ENCODE measurements around the gene NCK1.
"Not testable (repeated sequence)": the region's sequence is repeated elsewhere in the genome, so short reads cannot be mapped to it uniquely, and the experiment has no call there.

Gene NCK1

DNA sequence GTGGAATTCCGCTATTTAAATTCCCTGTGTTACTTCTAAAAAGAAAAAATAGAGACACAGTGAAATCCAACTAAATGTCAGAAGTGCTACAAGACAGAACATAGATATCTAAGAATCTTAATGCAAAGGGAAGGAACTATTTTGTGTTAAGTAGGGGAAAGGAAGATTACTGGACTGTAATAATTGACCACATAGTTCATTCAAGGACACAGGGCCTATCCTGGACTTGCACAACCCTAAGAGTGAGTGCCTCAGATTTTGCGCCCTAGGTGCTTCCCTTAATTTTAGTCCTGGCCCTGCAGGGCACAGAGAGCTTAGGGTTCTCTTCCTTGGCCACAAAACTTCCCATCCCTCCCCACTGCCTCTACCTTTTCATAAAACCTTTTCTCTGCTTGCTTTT lies 92.2 kb downstream of the NCK1 start:
- no peak for DNase-seq

DNA sequence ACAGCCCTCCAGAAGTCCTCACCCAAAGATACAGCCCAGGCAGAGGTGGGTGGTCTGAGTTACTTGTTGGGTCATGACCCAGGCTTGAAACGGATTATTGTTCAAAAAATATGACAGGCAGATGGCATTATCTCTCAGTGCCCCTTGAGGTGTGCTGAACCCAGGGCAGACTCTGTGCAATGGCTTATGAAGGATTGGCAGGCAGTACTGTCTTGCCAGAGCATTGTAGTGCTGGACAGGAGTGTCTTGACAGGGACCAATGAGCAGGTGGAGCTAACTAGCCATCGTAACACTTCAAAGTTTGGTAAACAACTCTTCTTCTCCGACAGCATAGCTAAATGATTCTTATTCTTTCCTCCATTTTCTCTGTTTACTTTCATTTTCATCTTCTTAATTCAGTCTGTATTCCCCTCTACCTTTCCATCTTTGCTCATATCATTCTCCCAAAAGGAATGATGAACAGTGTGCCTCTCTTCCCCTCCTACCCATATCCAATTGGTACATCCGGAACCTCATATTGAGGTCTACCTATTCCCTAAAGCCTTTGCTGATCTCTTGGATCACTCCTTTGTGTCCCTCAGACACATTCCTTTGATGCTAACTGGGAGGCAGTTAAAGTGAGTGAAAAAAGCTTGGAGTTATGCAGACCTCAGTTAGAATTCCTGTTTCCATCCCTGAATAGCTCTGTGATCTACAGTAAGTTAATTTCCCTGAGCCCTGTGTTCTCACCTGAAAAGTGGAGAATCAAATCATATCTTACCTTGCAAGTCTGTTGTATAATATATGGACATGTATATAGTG lies 93.2 kb downstream of the NCK1 start:
- no peak for DNase-seq

DNA sequence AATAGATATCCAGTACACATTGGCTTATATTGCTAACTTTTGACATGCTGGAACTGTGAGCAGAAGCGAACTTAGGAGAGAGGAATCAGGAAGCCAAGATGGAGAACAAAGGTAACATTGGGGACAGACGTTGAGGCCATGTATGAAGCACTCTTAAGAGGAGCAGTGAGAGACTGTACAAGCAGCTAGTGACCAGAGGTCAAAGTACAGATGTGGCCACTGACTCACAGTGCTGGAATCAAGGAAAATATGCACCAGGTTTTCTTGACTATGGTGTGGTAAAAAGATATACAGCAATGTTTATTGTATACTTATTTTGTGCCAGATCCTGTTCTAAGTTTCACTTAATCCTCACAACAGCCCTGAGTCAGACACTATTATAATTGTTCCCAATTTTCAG lies 93.8 kb downstream of the NCK1 start:
- no peak for DNase-seq

- DNase-seq, result no peak
Measured at GRCh38 chr3:136956971-136957370, 95.0 kb downstream of the NCK1 start.

DNA sequence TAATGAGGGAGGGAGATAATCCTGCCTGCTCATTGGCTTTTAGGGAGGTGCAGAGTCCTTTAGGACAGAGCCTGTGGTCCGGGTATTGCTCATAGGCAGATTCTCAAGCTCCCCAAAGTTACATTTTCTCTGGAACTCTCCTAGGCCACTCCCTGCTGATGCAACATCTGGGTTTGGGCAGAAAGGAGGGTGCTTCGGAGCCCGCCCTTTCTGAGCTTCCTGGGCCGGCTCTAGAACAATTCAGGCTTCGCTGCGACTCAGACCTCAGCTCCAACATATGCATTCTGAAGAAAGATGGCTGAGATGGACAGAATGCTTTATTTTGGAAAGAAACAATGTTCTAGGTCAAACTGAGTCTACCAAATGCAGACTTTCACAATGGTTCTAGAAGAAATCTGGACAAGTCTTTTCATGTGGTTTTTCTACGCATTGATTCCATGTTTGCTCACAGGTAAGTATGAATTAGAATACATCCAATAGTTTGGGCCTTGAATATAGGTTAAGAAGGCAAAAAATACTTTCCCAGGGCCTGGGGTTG lies 95.8 kb downstream of the NCK1 start, which contains the start of gene IL20RB:
Gene IL20RB, plus strand, starts transcription at position 233 of the 538 bp plus-strand sequence. Its CDS starts 131 bp downstream, at position 364.
- no peak for DNase-seq

GRCh38 chr3:136958939-136959338 lies 96.9 kb downstream of the NCK1 start:
- DNase-seq, result no peak

DNA sequence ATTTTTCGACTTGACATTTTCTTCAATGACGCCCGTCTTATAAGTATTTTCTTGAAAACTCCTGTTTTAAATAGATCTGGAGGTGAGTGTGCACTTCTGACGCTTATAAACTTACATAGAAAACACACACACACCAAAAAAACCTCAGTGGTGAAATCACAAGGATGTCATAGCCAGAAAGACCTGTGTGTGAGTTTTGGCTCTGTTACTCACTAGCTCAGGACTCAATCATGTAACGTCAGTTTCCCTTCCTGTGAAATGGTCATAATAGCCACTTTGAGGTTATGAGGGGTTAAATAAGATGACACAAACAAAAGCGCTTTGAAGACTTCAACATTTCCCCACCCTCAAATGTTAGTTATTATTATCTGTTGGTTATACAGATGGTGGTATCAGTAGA lies 97.6 kb downstream of the NCK1 start:
- no peak for DNase-seq

DNA sequence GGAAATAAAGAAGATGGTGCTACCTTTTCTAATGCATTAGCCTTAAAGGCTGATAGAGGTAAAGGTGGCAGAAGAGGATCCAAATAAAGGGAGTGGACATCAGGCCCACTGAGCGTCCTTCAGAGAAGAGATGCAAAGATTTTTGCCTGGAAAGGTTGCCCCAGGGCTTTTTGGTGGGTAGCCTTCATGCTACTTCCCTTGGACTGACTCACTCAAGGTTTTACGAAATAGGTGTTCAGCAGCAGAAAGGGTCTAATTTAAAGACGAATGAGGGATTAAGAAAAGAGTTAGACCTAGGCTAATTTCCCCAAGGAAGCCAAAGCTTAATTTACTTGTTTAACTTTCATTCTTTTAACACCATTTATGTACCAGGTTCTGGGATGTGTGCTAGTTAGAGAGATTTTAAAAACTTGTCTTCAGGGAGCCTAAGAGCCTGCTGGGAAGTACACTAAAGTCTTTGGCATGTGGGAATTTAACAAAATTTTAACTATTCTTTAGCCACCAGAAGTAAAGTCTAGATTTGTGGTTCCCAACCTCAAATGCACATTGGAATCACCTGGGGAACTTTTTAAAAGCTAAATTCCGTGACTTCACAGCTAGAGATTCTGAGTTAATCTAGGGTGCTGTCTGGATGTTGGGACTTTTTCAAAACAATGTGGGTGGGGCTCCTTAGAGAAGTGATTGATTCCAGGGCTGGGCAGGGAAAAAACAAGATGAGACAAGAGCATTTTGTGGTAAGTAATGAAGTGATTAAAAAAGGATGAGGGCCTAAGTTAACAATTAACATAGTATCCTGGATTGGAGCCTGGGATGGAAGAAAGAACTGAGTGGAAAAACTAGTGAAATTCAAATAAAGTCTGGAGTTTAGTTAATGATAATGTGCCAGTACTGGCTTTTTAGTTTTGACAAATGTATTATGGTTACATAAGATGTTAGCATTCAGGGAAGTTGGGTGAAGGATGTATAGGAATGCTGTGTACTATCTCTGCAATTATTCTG lies 99.1 kb downstream of the NCK1 start:
- no peak for DNase-seq

GRCh38 chr3:136962927-136963326 lies 100.9 kb downstream of the NCK1 start:
- DNase-seq, result no peak

GRCh38 chr3:136969539-136969938 lies 107.5 kb downstream of the NCK1 start:
- DNase-seq, result not testable (repeated sequence)

- no peak for DNase-seq
Measured at GRCh38 chr3:136973352-136973751, 111.3 kb downstream of the NCK1 start.

DNA sequence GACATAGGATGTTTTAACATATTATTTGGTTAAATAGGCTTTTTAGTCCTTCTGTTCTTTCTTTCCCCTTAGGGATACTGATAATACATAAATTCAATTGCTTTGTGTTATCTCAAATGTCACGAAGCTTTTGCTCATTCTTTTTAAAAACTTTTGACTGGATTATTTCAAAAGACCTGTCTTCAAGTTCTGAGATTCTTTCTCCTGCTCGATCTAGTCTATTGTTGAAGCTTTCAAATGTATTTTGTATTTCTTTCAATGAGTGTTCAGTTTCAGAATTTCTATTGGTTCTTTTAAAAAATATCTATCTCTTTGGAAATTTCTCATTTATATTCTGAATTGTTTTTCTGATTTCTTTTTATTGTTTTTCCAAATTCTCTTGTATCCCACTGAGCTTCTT lies 112.7 kb downstream of the NCK1 start:
- no peak for DNase-seq

- DNase-seq, result no peak
Measured at GRCh38 chr3:136979204-136979603, 117.2 kb downstream of the NCK1 start.

DNA sequence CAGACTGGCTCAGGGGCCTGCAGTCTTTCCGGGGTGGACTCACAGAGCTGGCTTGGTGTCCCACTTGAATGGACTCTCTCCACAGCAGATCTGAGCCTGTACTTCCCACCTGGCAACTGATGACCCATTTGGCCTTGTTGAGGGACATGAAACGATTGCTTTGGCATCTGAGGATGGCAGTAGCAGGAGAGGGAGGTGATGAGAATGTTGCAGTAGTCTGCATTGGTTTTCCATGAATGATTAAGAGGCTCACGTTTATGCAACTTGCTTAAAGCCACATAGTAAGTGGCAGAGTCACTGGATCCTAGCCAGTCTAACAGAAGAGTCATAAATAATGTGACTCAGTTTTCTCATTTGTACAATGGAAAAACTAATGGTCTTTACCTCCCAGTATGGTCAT lies 117.7 kb downstream of the NCK1 start:
- no peak for DNase-seq

GRCh38 chr3:136982033-136982432 lies 120.0 kb downstream of the NCK1 start:
- no peak for DNase-seq

DNA sequence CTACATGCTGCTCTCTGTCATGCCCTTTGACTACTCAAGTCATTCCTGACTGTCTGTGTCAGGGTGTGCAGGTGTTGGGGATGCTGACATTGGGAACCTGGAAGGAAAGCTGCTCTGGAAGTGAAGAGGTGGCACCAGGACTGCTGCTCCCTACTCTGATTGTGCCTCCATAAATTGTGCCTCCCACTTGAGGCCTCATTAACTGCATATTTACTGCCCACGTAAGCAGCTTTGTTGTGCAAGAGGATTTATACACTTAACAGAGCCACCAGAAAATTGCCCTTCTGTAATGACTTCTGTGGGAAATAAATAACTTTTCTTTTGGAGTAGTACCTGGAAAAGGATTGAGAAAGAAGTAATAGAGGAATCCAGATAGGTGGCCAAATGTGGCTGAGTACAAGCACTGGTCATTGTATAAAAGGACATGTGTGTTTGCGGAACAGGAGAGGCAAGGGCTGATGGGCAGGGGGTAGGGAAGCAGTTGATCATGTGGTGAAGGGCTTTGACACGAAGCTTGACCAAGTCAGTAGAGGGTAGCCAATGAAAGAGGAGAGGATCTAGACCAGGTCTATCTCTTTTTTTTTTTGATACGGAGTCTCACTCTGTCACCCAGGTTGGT lies 120.6 kb downstream of the NCK1 start:
- no peak for DNase-seq

GRCh38 chr3:136984837-136985236 lies 122.8 kb downstream of the NCK1 start:
- DNase-seq, result no peak

DNA sequence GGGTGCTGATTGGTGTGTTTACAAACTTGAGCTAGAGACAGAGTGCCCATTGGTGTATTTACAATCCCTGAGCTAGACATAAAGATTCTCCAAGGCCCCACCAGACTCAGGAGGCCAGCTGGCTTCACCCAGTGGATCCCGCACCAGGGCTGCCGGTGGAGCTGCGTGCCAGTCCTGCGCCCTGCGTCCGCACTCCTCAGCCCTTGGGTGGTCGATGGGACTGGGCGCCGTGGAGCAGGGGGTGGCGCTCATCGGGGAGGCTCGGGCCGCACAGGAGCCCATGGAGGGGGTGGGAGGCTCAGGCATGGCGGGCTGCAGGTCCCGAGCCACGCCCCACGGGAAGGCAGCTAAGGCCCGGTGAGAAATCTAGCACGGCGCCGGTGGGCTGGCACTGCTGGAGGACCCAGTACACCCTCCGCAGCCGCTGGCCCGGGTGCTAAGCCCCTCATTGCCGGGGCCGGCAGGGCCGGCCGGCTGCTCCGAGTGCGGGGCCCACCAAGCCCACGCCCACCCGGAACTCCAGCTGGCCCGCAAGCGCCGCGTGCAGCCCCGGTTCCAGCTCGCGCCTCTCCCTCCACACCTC lies 125.5 kb downstream of the NCK1 start:
- DNase-seq, result not testable (repeated sequence)

- no peak for DNase-seq
Measured at GRCh38 chr3:136988651-136989050, 126.6 kb downstream of the NCK1 start.

DNA sequence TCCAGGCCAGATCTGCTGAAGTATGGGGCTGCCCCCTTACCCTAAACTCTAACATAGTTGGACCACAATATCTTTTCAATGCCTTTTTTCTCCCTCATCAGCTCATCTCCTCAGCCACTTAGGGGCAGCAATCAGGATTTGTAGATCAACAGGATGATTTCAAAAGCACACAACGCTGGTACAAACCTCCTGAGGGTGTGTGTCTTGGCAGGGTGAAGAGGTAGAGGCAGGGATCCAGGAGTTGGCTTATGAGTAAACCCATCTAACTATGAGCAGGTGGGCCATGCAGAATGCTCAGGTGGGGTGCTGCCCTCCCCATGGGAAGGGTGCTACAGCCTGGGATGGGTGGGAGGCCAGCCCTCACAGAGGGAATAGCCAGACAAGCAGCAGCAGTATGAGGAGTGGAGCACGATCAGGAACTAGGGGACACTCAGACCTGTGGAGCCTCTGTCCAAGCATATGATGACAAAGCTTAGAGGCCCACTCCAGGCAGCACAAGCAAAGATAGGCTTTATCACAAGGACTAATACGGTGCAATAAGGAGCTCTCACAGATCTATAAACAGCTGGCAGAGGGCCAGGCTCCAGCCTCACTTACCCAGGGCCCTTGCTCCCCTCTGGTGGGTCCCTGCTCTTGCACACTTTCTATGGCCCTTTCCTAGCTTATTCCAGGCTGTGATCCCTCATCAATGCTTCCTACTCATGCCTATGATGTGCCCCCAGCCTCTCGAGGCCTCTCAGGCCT lies 127.9 kb downstream of the NCK1 start:
- DNase-seq, result no peak

DNA sequence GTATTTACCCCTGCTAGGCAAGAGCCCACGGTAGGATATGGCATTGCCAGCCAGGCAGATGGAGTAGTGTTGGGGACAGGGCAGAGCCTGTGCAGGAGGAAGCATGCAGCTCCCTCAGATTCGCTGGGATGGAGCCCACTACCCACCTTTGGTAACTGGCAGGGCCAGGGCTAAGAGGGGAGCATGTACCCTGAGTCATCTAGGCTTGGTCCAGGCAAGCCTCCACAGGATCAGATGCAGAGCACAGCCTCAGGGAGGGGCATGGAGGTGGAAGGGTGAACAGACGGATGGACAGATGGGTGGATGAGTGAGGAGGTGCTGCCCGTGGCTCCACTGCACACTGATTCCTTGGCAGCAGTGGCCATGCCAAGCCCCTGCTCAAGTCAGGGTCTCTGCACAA lies 128.8 kb downstream of the NCK1 start:
- no peak for DNase-seq

- DNase-seq, result no peak
Measured at GRCh38 chr3:136992115-136992514, 130.1 kb downstream of the NCK1 start.
